Stimulated activated CD8-positive, alpha-beta memory T cell treated with anti-CD3 and anti-CD28 coated beads, Interleukin-12 subunit alpha, Interleukin-12 subunit beta, amount 100 ng/mL, for 24 hours (primary cell): ENCODE measurements around the gene NKAIN2.
"Not testable (repeated sequence)": the region's sequence is repeated elsewhere in the genome, so short reads cannot be mapped to it uniquely, and the experiment has no call there.

ENCODE experiments used
- DNase-seq: peaks from one replicate; pipeline ENCODE4 v3.0.0-alpha.2; 2020; ENCODE audit errors: extremely low read depth

Gene NKAIN2

GRCh38 chr6:124319410-124319809 is 515.7 kb downstream of the NKAIN2 start:
- DNase-seq = no peak

- no peak for DNase-seq
Observed at GRCh38 chr6:124324237-124324636, 520.6 kb downstream of the NKAIN2 start.

- DNase-seq = no peak
Observed at GRCh38 chr6:124330197-124330596, 526.5 kb downstream of the NKAIN2 start.

GRCh38 chr6:124334359-124334758 is 530.7 kb downstream of the NKAIN2 start:
- no peak for DNase-seq

GRCh38 chr6:124339610-124340334 is 536.1 kb downstream of the NKAIN2 start:
- no peak for DNase-seq

GRCh38 chr6:124348339-124348738 is 544.7 kb downstream of the NKAIN2 start:
- not testable (repeated sequence) for DNase-seq

- DNase-seq = no peak
Observed at GRCh38 chr6:124355146-124355545, 551.5 kb downstream of the NKAIN2 start.

GRCh38 chr6:124356276-124356810 is 552.7 kb downstream of the NKAIN2 start:
- DNase-seq = no peak

- no peak for DNase-seq
Observed at GRCh38 chr6:124356811-124357210, 553.1 kb downstream of the NKAIN2 start.

- no peak for DNase-seq
Observed at GRCh38 chr6:124368131-124368530, 564.5 kb downstream of the NKAIN2 start.

- no peak for DNase-seq
Observed at GRCh38 chr6:124371974-124372475, 568.4 kb downstream of the NKAIN2 start.

- no peak for DNase-seq
Observed at GRCh38 chr6:124373386-124373785, 569.7 kb downstream of the NKAIN2 start.

- no peak for DNase-seq
Observed at GRCh38 chr6:124389127-124389526, 585.5 kb downstream of the NKAIN2 start.

- no peak for DNase-seq
Observed at GRCh38 chr6:124393536-124393935, 589.9 kb downstream of the NKAIN2 start.

- DNase-seq = no peak
Observed at GRCh38 chr6:124396361-124396760, 592.7 kb downstream of the NKAIN2 start.

- DNase-seq = no peak
Observed at GRCh38 chr6:124400261-124400999, 596.8 kb downstream of the NKAIN2 start.

GRCh38 chr6:124410425-124410824 is 606.8 kb downstream of the NKAIN2 start:
- DNase-seq = not testable (repeated sequence)

- DNase-seq = not testable (repeated sequence)
Observed at GRCh38 chr6:124412657-124413056, 609.0 kb downstream of the NKAIN2 start.

GRCh38 chr6:124420116-124420840 is 616.6 kb downstream of the NKAIN2 start:
- DNase-seq = no peak

- no peak for DNase-seq
Observed at GRCh38 chr6:124423621-124424020, 620.0 kb downstream of the NKAIN2 start.

GRCh38 chr6:124430740-124431318 is 627.2 kb downstream of the NKAIN2 start:
- DNase-seq = no peak

- no peak for DNase-seq
Observed at GRCh38 chr6:124432620-124433019, 629.0 kb downstream of the NKAIN2 start.
